Astrocyte (in vitro differentiated cells and primary cell): Measurements from ENCODE around the gene RGR. TPM values are rescaled to one million over a fixed set of nuclear protein-coding genes. Genes with fewer than 3 reads are reported as not detected.

Experiments used
- DNase-seq: peaks from one replicate; pipeline ENCODE4 v3.0.0-alpha.2; 2010; ENCODE audit warnings: low read depth
- FAIRE-seq: peaks from 2 replicates; lab custom pipeline; 2011; peaks lifted over from hg19 to GRCh38; lab: Jason Lieb, UNC
- H2AFZ ChIP-seq: 2 replicates; pipeline ENCODE4 v1.6.0; 2012; ENCODE audit warnings: low read depth, low read length, inconsistent platforms
- H3K27ac ChIP-seq: 2 replicates; pipeline ENCODE4 v1.5.1; 2011; ENCODE audit warnings: low read depth, low read length, inconsistent platforms
- H3K27me3 ChIP-seq: 2 replicates; pipeline ENCODE4 v1.6.0; 2011; ENCODE audit warnings: low read length, inconsistent platforms; ENCODE audit not compliant: insufficient read depth
- H3K36me3 ChIP-seq: 2 replicates; pipeline ENCODE4 v1.5.1; 2011; ENCODE audit warnings: low read length, inconsistent platforms; ENCODE audit not compliant: insufficient read depth
- H3K4me1 ChIP-seq: 2 replicates; pipeline ENCODE4 v1.5.1; 2011; ENCODE audit warnings: low read length, inconsistent platforms; ENCODE audit not compliant: insufficient read depth
- H3K4me2 ChIP-seq: 2 replicates; pipeline ENCODE4 v1.6.0; 2012; ENCODE audit warnings: low read length, inconsistent platforms
- H3K4me3 ChIP-seq: 2 replicates; pipeline ENCODE4 v1.5.1; 2011; ENCODE audit warnings: low read depth, mild to moderate bottlenecking, low read length, inconsistent platforms; ENCODE audit not compliant: insufficient read depth
- H3K79me2 ChIP-seq: 2 replicates; pipeline ENCODE4 v1.6.0; 2012; ENCODE audit warnings: mild to moderate bottlenecking, low read length, inconsistent platforms; ENCODE audit not compliant: insufficient read depth
- H3K9ac ChIP-seq: 2 replicates; pipeline ENCODE4 v1.6.0; 2012; ENCODE audit warnings: mild to moderate bottlenecking, low read length, inconsistent platforms
- H3K9me3 ChIP-seq: 2 replicates; pipeline ENCODE4 v1.5.1; 2012; ENCODE audit warnings: low read depth, mild to moderate bottlenecking, low read length, inconsistent platforms; ENCODE audit not compliant: insufficient read depth
- H4K20me1 ChIP-seq: 2 replicates; pipeline ENCODE4 v1.6.0; 2012; ENCODE audit warnings: low read length, inconsistent platforms; ENCODE audit not compliant: insufficient read depth
- H3K27ac Mint-ChIP-seq: one replicate; pipeline ENCODE4 v1.8.0; 2021; ENCODE audit warnings: mild to moderate bottlenecking, mixed read lengths; ENCODE audit not compliant: unreplicated experiment
- H3K27me3 Mint-ChIP-seq: one replicate; pipeline ENCODE4 v1.8.0; 2021; ENCODE audit warnings: low read depth, mixed read lengths; ENCODE audit not compliant: unreplicated experiment
- H3K36me3 Mint-ChIP-seq: one replicate; pipeline ENCODE4 v1.8.0; 2021; ENCODE audit warnings: low read depth, mixed read lengths; ENCODE audit not compliant: unreplicated experiment
- H3K4me1 Mint-ChIP-seq: one replicate; pipeline ENCODE4 v1.8.0; 2021; ENCODE audit warnings: low read depth, mixed read lengths; ENCODE audit not compliant: unreplicated experiment
- H3K4me3 Mint-ChIP-seq: one replicate; pipeline ENCODE4 v1.8.0; 2021; ENCODE audit warnings: mild to moderate bottlenecking, moderate library complexity, mixed read lengths; ENCODE audit not compliant: unreplicated experiment
- H3K9me3 Mint-ChIP-seq: one replicate; pipeline ENCODE4 v1.8.0; 2021; ENCODE audit warnings: mild to moderate bottlenecking, mixed read lengths; ENCODE audit not compliant: unreplicated experiment
- CTCF ChIP-seq: IDR thresholded peaks from 2 replicates; pipeline ENCODE4 v1.5.1; 2011; ENCODE audit warnings: low read depth, mild to moderate bottlenecking, inconsistent platforms, low read length, moderate library complexity; ENCODE audit not compliant: insufficient read depth
- EZH2 ChIP-seq: IDR thresholded peaks from 2 replicates; pipeline ENCODE4 v1.6.1; 2012; ENCODE audit warnings: mild to moderate bottlenecking, low read length, inconsistent platforms; ENCODE audit not compliant: insufficient read depth
- total RNA-seq: library from RNA; stranded (reverse); gene quantifications from 2 replicates; pipeline ENCODE4 v1.2.1, GENCODE V29; 2021

RGR gene
- total RNA-seq, 1 donor from 2014 or later = not detected

GRCh38 chr10:84293171-84293570 is 48.3 kb downstream of the RGR start:
- Histone ChIP-seq H3K9ac (no peak overlapping the region), H3K27ac (no peak overlapping the region), H3K4me1 (peaks cover 12% of the 10 kb centered on the region), H2AFZ (no peak overlapping the region), H3K4me2 (no peak overlapping the region), H3K79me2 (no peaks in the 10 kb centered on the region), H3K9me3 (no peaks in the 10 kb centered on the region), H4K20me1 (no peaks in the 10 kb centered on the region), H3K27me3 (peaks cover 5% of the 10 kb centered on the region), H3K4me3 (no peak overlapping the region), H3K36me3 (no peaks in the 10 kb centered on the region)
- no peak for TF ChIP-seq EZH2
- no peak for TF ChIP-seq CTCF
- Mint-ChIP-seq H3K9me3 (no peaks in the 10 kb centered on the region), H3K4me1 (peaks cover 8% of the 10 kb centered on the region), H3K36me3 (no peaks in the 10 kb centered on the region), H3K27me3 (peaks cover 2% of the 10 kb centered on the region), H3K27ac (no peak overlapping the region), H3K4me3 (no peak overlapping the region)
- FAIRE-seq = no peak
- DNase-seq = no peak

GRCh38 chr10:84293574-84294016 is 48.7 kb downstream of the RGR start:
- H2AFZ ChIP-seq = no peak overlapping the region
- Mint-ChIP-seq H3K27ac (no peak overlapping the region), H3K4me1 (peaks cover 8% of the 10 kb centered on the region), H3K36me3 (no peaks in the 10 kb centered on the region), H3K9me3 (no peaks in the 10 kb centered on the region), H3K27me3 (no peaks in the 10 kb centered on the region), H3K4me3 (no peak overlapping the region)
- H3K4me2 ChIP-seq = no peak overlapping the region
- no peaks in the 10 kb centered on the region for H3K9me3 ChIP-seq
- H4K20me1 ChIP-seq = no peaks in the 10 kb centered on the region
- H3K27me3 ChIP-seq = peaks cover 5% of the 10 kb centered on the region
- FAIRE-seq (no peak), DNase-seq (no peak)
- H3K4me1 ChIP-seq = peaks cover 12% of the 10 kb centered on the region
- H3K9ac ChIP-seq = no peak overlapping the region
- H3K79me2 ChIP-seq = no peaks in the 10 kb centered on the region
- TF ChIP-seq EZH2 = no peak
- TF ChIP-seq CTCF = no peak
- no peak overlapping the region for H3K27ac ChIP-seq
- H3K36me3 ChIP-seq = no peaks in the 10 kb centered on the region
- H3K4me3 ChIP-seq = no peak overlapping the region

GRCh38 chr10:84294766-84295447 is 50.1 kb downstream of the RGR start:
- DNase-seq (no peak), FAIRE-seq (no peak)
- no peaks in the 10 kb centered on the region for H3K36me3 ChIP-seq
- Mint-ChIP-seq H3K27ac (no peak overlapping the region), H3K4me3 (no peak overlapping the region), H3K4me1 (peaks cover 8% of the 10 kb centered on the region), H3K36me3 (no peaks in the 10 kb centered on the region), H3K9me3 (no peaks in the 10 kb centered on the region), H3K27me3 (no peaks in the 10 kb centered on the region)
- no peaks in the 10 kb centered on the region for H3K9me3 ChIP-seq
- no peak overlapping the region for H3K27ac ChIP-seq
- TF ChIP-seq EZH2 = no peak
- TF ChIP-seq CTCF = no peak
- no peaks in the 10 kb centered on the region for H4K20me1 ChIP-seq
- H3K4me3 ChIP-seq = no peak overlapping the region
- no peak overlapping the region for H3K9ac ChIP-seq
- no peaks in the 10 kb centered on the region for H3K27me3 ChIP-seq
- H3K79me2 ChIP-seq = no peaks in the 10 kb centered on the region
- no peak overlapping the region for H2AFZ ChIP-seq
- peaks cover 12% of the 10 kb centered on the region for H3K4me1 ChIP-seq
- no peak overlapping the region for H3K4me2 ChIP-seq
